Activated CD4-positive, alpha-beta T cell treated with anti-CD3 and anti-CD28 coated beads, Interleukin-2, amount 50 U/mL, for 48 hours (primary cell): Measurements from ENCODE around the gene SCYL3.
"Not testable (repeated sequence)": the region's sequence is repeated elsewhere in the genome, so short reads cannot be mapped to it uniquely, and the experiment has no call there.

Experiments
- DNase-seq, 2 experiments: peaks; one replicate each; pipeline ENCODE4 v3.0.0-alpha.2; 2020

SCYL3 gene

DNA sequence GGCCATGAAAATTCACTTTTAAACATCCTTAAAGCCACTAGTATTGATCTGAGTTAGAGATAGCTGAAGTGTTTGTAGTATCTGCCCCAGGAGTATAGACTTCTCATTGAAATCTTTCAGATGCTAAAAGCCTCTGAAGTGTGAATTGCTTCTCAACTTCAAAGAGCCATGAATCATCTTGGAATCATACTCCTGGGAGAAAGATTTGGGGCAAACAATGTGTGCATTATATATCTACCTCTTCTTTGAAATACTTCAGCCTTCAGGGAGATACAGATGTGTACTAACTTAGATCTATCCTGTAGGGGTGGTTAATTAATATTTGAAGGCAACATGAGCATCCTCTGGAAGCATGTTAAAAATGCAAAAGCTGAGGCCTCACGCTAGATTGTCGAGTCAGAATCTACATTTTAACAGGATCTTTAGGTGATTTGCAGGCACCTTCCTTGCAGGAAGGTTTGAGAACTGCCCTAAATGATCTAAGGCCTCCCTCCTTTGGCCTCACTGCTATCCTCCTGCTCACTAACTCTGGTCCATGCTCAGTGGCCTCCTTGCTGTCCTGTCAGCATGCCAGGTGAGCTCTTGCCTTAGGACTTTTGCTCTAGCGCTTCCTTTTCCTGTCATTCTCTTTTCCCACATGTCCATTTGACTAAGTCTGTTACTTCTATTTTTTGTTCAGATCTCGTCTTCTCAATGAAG lies 6.0 kb upstream of the SCYL3 start:
- DNase-seq, result no peak

DNA sequence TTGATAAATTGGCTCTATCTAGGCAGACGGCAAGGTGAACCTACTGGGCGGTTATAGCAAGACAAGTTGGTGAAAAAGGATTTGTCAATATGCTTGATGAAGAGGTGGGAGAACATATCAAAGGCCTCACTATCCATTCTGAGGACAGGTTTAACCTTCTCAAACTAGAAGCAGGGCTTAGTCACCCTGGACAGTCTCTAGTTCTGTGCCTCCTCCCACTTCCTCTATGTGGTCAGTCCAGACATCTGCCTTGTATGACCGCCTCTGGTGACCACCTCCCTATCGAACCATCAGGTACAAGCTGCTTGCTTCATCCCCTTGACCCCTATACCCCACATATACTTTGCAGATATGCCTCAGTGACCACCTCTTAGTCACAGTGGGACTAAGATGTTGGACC lies 2.3 kb upstream of the SCYL3 start:
- DNase-seq, result no peak

DNA sequence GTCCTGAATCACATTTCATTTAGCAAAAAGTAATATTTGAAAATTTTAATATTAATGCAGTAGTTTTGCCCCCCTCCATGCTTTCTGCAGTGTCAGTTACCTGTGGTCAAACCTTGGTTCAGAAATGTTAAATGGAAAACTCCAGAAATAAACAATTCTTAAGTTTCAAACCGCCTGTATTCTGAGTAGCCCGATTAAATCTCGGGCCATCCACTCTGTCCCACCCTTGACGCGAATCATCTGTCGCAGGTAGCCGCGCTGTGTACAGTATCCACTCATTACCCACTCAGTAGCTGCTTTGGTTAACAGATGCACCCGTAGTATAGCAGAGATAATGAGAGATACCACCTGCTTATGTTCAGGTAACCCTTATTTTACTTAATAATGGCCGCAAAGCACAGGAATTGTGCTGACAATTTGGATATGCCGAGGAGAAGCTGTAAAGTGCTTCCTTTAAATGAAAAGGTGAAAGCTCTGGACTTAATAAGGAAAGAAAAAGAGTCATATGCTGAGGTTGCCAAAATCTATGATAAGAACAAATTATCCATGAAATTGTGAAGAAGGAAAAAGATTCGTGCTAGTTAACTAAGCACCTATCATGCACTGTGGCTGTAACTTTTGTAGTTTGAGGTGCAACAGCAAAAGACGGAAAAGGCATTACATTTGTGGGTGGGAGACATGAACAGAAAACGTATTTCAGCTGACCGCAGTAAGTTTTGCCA lies 889 bp upstream of the SCYL3 start:
- DNase-seq, result no peak

DNA sequence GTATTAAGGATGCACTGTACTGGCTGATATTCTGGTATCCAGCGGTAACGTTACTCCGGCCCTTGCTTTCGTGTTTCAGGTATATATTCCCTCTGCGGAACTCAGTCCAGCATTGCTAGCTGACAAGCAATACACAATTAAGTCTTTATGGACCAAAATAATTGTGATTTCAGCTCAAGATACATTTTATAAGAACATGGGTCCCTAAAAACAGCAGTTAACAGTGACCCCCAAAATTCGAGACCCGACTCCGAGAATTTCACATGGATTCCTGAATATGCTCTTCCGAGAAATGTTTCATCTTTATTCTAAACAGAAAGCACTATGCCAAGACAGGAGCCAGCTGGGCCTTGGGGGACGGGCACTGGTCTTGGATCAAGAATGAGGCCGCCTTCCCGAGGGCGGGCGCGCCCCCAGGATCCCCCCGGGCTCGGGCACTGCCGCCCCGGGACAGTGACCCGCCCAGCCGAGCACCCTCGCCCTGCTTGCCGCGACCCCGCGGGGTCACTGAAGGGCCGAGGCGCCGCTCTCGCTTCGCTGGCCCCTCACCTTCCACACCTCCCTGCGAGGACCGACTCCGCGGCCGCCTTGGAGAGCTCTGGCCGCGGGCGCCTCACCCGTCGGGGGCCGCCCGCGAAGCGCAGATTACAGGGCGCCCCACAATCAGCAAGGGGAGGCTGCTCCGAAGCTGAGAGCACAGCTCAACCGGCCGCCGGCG lies 610 bp downstream of the SCYL3 start:
- DNase-seq, result peak; percentile 25 to 33

DNA sequence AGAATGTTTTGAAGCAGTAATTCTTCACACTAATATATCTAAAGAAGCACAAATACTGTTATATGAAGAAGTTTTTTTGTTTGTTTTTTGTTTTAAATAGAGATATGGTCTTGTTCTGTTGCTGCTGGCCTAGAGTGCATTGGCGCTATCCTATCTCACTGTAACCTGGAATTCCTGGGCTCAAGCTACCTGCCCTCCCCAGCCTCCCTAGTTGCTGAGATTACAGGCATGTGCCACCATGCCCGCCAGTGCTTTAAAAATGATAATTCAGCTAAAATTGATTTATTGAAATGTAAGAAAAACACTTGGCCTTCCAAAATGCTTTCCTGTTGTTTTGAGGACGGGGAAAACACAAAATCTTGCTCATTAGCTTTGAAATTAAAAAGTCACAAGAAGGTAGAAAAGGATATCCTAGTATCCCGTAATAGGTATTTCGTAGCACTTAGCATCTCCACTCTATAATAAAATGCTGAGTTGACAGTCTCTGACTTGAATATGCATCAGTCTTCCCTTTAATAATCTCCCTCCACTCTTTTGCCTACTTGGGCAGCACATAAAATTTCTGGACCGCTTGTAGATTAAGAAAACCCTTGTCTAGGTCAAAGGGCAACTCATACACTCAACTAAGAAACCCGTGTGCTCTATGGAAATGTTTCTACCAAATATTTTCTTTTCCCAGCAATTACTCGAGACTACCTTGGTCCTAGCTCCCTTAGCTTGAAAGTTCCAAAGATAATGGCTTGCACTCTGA lies 1.3 kb downstream of the SCYL3 start:
- no peak for DNase-seq

DNA sequence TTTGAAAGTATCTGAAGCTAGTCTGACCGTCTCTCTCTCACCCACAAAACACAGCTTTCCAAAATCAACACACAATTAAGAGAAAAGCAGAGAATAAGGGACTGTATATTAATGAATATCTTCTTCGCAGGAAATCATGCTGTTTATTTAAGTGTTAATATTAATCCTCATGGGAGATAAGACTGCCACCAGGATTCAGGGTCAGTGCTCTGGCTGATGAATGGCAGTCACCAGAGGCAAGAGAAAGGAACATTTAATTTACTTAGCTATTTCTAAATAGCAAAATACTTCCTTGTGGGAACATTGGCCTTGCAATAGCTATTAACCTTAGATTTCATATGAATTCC lies 2.2 kb downstream of the SCYL3 start:
- DNase-seq, result no peak

DNA sequence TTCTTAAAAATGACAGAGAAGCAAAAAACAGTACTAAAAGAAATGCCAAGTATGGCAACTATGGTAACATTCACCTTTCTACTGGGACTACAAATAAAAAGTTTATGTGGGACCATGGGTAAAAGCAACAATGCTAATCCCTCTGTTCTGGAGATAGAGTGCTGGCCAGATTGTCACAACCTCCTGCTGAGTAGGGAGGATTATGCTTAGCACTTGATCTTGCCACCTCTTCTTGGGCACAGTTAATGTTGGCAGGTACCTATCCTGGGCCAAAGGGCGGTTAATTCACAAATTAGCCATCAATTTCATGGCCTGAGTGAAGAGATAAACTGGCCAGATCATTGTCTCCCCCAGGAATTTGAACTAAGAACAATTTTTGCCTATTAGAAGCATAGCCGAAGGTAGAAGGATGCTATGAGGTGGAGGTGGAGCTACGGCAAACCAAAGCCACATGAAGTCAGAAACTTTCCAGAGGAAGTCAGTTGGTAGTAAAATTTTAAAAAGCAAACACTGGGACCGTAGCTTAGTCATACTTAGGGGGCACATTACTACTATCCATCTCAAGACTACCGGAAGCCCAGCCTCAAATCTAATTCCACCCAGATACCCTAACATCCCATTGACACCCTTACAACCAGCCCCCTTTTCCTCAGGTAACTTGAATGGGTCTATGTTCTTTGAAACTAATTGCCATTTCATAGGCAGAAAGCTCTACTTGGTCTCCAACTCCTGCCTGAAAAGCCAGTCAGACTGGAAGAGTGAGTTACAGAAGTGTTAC lies 2.7 kb downstream of the SCYL3 start:
- peak; percentile 19 to 39 for DNase-seq

DNA sequence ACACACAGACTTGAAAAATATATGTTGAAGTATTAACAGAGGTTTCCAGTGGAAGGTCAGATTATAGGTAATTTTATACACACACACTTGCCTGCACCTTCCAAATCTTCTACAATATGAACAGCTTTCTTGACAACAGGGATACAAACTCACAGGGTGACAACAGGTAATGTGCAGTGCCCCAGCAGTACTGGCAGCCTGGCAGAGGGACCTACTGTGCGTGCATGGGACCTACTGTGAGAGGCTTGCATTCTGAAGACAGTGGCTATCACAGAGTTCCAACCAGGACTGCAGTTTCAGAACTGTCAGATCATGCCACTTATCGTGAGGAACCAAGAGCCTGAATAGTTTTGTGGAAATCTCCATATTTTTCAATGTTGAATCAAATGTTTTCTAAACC lies 3.8 kb downstream of the SCYL3 start:
- DNase-seq, result no peak

DNA sequence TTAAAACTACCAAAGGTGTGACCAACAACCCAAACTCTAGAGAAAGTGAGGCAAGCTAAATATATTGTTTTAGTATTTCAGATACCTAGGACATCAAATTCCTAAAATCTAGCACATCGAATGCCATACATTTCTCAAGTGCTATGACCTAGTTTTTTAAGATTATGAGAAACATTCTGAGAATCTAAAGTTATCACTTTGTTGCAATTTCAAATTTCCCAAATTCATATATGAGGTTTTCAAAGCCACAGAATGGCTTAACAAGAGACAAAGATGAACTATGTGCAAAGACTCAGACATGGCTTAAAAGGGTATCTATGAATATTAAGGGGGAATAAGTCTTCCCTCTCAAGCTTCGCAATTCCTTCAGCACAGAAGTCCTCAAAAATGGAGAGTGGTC lies 6.8 kb downstream of the SCYL3 start:
- DNase-seq, result no peak

DNA sequence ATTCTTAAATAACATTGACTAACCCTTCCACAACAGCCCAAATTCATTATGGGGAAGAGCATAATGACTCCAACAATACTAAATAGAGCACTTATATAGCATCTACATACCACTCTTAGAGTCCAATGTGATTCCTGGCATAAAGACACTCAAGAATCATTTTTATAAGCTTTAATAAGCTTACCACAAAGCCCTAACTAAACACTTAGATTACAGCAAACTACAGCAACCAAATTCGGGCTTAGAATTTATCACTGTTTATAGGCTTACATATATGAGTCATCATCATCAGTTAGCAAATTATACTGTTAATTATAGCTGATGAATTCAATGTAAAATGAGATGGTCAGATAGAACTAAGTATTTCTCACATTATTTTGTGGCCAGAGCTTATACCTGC lies 7.3 kb downstream of the SCYL3 start:
- no peak for DNase-seq

DNA sequence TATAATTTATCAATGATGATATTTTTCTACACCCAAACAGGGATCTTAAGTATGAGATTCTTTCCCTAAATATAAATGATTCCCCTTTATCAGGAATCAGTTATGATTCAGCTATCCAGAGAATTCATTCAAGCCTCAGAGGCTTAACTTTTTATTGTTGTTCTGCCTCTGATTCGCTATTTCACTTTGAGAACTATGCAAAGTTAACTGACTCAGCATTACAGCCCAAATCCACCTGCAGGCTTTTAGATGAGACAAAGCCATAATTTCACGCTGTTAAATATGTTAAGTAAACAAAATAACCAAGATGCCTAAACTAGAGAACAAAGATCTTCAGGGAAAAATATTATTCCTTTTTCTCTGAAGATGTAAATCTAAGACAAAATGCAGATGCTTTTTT lies 8.5 kb downstream of the SCYL3 start:
- no peak for DNase-seq

DNA sequence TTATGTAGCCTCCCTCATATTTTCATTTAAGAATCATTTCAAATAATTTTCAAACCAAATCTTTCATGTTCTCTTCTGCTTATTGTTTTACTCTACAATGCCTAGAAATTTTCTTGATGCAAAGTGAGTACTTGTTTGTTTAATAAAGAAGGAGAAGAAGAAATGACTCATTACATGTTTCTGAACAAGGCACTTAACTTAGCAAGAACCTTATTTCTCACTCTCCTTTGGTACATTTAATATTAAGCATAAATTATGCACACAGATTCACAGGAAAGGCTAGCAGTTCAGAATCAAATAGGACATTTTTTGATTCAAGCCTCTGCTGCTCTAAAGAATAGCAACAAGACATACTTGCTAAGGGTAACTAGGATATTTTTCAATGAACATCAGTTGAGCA lies 9.1 kb downstream of the SCYL3 start:
- no peak for DNase-seq

DNA sequence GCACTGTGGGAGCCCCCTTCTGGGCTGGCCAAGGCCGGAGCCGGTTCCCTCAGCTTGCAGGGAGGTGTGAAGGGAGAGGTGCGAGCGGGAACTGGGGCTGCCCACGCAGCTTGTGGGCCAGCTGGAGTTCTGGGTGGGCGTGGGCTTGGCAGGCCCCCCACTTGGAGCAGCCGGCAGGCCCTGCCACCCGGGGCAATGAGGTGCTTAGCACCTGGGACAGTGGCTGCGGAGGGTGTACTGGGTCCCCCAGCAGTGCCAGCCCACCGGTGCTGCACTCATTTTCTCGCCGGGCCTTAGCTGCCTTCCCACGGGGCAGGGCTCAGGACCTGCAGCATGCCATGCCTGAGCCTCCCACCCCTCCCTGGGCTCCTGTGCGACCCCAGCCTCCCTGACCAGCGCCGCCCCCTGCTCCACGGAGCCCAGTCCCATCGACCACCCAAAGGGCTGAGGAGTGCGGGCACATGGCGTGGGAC lies 11.6 kb downstream of the SCYL3 start:
- DNase-seq, result no peak

DNA sequence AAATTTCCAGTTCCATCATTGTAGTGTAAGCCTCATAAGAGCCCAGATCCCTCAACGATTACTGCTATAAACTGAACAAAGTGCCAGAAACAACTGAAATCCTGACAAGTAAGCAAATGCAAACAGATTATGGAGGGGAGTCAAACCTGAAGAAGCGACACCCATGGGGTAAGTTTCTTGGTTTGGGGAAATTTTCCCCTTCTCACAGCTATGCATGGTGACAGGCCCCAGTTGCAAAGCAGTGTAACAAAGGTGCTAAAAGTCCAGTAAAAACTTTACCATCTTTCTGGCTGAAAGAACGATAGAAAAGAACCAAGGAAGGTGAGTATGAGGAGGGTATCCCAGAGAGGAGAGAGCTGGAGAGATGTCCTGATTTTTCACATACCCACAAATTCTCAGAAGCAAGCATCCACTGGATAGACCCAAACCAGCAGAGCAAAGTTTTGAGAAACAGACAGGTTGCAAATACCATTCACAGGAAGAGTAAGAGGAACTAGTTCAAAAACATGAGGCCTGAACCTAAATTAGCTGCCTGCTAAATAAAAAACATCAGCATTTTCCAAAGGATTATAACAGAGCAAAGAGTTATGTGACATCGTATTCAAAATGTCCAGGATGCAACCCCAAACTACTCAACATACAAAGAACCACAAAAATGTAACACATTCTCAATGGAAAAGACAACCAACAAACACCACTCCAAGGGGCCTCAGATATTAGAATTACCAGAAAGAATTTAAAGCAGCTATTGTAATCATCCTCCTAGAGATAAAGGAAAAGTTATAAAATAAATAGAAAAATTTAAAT lies 14.5 kb downstream of the SCYL3 start:
- no peak for DNase-seq

DNA sequence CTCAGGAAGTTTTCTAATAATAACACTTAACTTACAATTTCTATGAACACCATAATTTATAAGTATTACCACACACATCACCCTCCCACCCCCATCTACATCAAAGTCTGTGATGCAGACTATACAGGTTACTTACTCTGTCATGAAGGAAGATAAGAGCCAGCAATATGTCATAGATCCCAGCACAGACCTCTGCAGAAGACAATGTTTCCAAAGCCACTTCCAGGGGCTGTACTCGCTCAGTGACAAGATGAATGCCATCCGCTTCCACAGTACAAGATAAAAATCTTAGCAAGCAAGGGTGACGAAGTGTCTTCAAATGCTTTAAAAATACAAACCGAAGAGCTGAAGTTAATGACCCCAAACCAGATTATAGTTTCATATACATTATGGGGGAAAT lies 15.2 kb downstream of the SCYL3 start:
- DNase-seq, result no peak

DNA sequence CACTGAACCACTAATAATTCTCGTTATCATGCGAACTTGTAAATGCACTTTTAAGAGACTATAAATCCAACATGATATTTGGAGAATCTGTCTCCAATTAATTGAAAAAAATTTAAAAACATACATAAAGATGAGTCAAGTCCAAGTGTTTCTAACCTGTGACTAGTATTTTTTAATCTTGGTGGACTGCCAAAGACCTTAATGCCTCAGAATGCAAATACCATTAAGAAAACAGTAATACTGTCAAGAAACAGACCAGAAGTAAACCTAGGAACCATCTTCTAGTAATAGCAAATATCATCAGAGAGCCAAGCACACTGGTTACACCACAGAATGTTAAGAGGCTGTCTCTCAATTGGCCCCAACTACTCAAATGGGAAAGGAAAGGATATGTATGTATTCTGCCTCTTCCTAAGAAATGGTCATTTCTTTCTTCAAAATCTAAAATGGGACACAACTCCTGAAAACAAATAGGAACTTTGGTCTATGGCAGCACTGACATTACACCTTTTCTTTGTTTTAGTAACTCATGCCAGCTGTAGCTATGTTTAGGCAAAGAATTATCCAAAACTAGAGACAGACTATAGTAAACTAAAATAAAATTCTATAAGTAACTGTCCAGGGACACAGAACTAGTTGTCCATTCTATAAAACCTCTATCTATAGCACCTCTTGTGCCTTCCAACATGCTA lies 15.8 kb downstream of the SCYL3 start:
- no peak for DNase-seq

DNA sequence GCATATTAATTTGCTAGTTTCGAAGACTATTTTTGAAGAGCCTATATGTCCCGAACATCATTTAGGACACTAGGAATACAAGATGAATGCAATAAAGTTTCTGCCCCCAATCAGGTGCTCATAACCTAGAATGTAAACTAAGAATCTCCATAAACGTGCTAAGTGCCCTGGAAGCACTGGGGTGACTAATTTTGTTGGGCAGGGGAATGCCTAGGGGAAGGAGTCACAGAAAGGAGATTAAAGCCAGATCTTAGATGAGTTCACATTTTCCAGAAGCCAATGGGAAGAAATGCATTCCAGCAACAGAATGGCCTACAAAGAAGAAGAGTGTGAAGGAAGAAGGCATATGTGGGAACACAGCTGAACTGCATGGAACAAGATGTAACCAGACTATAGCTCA lies 19.5 kb downstream of the SCYL3 start:
- DNase-seq, result no peak

DNA sequence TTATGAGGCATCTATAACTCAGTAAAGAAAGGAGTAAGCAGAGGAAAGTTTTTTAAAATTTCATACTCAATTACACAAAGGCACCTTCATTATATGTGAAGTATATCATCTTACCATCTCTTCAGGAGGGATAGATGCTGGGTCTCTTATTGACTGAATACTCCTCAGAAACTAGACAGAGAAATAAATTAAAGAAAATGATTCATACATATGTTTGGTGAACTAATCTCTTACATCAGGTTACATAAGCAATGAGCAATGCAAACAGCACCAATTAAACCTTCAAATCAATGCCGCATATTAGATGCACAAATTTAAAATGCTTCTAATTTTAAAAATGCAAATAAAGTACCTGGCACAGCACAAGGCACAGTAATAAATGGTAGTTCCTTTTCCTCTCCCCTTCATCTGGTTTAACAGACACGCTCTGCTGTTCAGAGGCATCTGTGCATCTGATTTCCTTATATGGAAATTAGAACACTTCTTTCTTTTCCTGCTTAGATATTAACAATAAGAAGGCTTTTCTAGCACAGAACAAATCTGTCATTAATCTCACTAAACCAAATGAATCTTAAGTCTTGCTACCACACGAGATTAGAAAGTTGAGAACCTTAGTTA lies 20.0 kb downstream of the SCYL3 start:
- no peak for DNase-seq

DNA sequence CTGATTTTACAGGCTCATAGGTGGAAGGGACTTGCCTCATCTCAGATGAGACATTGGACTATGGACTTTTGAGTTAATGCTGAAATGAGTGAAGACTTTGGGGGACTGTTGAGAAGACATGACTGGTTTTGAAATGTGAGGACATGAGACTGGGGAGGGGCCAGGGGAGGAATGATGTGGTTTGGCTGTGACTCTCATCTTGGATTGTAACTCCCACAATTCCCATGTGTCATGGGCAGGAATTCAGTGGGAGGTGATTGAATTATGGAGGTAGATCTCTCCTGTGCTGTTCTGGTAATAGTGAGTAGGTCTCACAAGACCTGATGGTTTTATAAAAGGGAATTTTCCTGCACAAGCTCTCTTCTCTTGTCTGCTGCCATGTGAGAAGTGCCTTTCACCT lies 20.8 kb downstream of the SCYL3 start:
- no peak for DNase-seq

DNA sequence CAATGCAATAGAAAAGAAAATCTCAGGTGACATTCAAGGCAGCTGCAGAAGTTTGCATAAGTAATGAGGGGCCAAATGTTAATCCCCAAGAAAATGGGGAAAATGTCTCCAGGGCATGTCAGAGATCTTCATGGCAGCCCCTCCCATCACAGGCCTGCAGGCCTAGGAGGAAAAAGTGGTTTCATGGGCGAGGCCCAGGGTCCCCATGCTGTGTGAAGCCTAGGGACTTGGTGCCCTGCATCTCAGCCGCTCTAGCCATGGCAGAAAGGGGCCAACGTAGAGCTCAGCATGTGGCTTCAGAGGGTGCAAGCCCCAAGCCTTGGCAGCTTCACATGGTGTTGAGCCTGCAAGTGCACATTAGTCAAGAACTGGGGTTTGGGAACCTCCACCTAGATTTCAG lies 21.7 kb downstream of the SCYL3 start:
- not testable (repeated sequence) for DNase-seq

DNA sequence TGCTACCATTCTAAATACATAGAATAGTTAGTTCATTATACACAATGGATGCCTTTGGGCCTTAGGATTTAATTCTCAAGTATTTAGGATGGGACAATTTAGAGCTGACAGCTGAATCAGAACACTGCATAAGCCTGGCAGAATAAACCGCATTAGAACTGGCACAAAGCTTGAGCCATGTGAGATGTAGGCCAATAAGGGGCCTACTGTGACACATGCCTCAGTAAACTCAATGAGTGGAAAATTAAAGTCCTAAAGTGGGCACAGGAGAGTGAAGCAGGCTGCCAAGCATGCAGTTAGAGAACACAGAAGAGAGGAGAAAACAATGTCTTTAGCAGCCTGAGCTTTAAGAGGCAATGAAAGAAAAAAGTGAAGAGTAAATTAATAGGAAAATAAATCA lies 24.3 kb downstream of the SCYL3 start:
- no peak for DNase-seq
